HG03378 (cell line): ENCODE results near the gene FBXL14.
"Not testable (repeated sequence)": the region's sequence is repeated elsewhere in the genome, so short reads cannot be mapped to it uniquely, and the experiment has no call there.

Experiments used
- ATAC-seq: cut with Tn5 transposase; IDR thresholded peaks from one replicate; pipeline ENCODE4 v1.9.1; 2021; ENCODE audit warnings: mild to moderate bottlenecking, moderate library complexity; ENCODE audit not compliant: unreplicated experiment

FBXL14 gene

GRCh38 chr12:1573960-1574864, 20.2 kb downstream of the FBXL14 start:
- ATAC-seq, result no peak

- no peak for ATAC-seq
Observed at GRCh38 chr12:1572731-1573130, 21.6 kb downstream of the FBXL14 start.

- no peak for ATAC-seq
Observed at GRCh38 chr12:1567852-1568251, 26.5 kb downstream of the FBXL14 start.

- ATAC-seq, result no peak
Observed at GRCh38 chr12:1566449-1567135, 27.8 kb downstream of the FBXL14 start.

- no peak for ATAC-seq
Observed at GRCh38 chr12:1565172-1565571, 29.2 kb downstream of the FBXL14 start.

- ATAC-seq, result no peak
Observed at GRCh38 chr12:1564067-1564466, 30.3 kb downstream of the FBXL14 start.

GRCh38 chr12:1562813-1563407, 31.5 kb downstream of the FBXL14 start:
- no peak for ATAC-seq

GRCh38 chr12:1560704-1561103, 33.7 kb downstream of the FBXL14 start:
- no peak for ATAC-seq

- no peak for ATAC-seq
Observed at GRCh38 chr12:1559676-1560091, 34.7 kb downstream of the FBXL14 start.

GRCh38 chr12:1558108-1558507, 36.3 kb downstream of the FBXL14 start:
- not testable (repeated sequence) for ATAC-seq

- ATAC-seq, result peak; percentile 92
Observed at GRCh38 chr12:1553987-1554982, 40.1 kb downstream of the FBXL14 start.

GRCh38 chr12:1553536-1553935, 40.8 kb downstream of the FBXL14 start:
- no peak for ATAC-seq

GRCh38 chr12:1552911-1553491, 41.4 kb downstream of the FBXL14 start:
- ATAC-seq, result no peak

- no peak for ATAC-seq
Observed at GRCh38 chr12:1552171-1552570, 42.2 kb downstream of the FBXL14 start.

- no peak for ATAC-seq
Observed at GRCh38 chr12:1551496-1551895, 42.9 kb downstream of the FBXL14 start.

GRCh38 chr12:1546931-1547640, 47.3 kb downstream of the FBXL14 start:
- ATAC-seq, result no peak

GRCh38 chr12:1544996-1545700, 49.2 kb downstream of the FBXL14 start:
- no peak for ATAC-seq

GRCh38 chr12:1542599-1542998, 51.8 kb downstream of the FBXL14 start:
- no peak for ATAC-seq

- ATAC-seq, result no peak
Observed at GRCh38 chr12:1540690-1541089, 53.7 kb downstream of the FBXL14 start.
